HG03558 (cell line): ENCODE data around the gene WDR41.
"Not testable (repeated sequence)": the region's sequence is repeated elsewhere in the genome, so short reads cannot be mapped to it uniquely, and the experiment has no call there.

Experiments
- ATAC-seq: cut with Tn5 transposase; IDR thresholded peaks from one replicate; pipeline ENCODE4 v1.9.1; 2021; ENCODE audit warnings: moderate number of reproducible peaks; ENCODE audit not compliant: unreplicated experiment; ENCODE audit errors: extremely low read depth

Gene WDR41, protein sequence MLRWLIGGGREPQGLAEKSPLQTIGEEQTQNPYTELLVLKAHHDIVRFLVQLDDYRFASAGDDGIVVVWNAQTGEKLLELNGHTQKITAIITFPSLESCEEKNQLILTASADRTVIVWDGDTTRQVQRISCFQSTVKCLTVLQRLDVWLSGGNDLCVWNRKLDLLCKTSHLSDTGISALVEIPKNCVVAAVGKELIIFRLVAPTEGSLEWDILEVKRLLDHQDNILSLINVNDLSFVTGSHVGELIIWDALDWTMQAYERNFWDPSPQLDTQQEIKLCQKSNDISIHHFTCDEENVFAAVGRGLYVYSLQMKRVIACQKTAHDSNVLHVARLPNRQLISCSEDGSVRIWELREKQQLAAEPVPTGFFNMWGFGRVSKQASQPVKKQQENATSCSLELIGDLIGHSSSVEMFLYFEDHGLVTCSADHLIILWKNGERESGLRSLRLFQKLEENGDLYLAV

GRCh38 chr5:77491783-77492652 is at the start of gene WDR41:
WDR41 (minus strand) TSS chr5:77492316; CDS start chr5:77492220, 96 bp downstream.
- ATAC-seq: peak; percentile 73

DNA sequence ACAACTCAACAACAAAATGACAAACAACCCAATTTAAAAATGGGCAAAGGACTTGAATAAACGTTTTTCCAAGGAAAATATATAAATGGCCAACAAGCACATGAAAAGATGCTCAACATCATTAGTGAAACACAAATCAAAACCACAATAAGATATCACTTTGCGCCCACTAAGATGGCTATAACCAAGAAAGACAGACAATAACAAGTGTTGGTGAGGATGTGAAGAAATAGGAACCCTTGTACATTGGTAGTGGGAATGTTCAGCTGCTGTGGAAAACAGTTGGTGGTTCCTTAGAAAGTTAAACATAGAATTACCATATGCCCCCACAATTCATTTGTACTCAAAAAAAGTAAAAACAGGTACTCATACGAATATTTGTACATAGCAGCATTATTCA is 39.2 kb upstream of the WDR41 start:
- ATAC-seq: no peak

DNA sequence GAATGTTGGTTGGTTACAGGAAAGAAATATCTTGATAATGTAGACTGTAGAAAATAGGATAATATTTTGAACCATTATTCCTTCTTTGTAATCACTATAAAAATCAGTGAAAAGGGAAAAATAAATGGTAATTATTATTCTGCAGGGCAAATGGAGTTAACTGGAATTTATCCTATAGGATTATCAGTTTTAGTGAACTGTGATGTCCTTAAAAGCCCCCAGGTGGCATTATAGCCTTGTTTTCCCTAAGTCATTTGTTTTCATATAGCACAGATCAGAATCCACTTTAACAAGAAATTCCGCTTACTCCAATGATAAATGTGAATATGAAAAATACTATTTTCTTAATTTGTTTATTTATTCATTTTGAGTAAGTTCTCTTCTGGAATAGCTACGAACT is 26.2 kb upstream of the WDR41 start:
- ATAC-seq: no peak

DNA sequence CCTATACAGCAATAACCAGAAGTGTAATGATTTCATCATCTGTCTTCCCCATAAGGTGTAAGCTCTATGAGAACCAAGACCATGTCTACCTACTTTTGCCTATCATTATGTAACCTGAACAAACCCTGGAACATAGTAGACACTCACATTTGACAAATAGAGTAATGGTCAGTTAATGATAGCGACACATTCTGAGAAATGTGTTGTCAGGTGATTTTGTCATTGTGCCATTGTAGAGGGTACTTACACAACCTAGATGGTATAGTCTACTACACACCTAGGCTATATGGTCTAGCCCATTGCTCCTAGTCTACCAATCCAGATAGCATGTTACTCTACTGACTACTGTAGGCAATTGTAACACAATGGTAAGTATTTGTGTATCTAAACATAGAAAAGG is 22.3 kb upstream of the WDR41 start:
- no peak for ATAC-seq

- ATAC-seq: no peak
Observed at GRCh38 chr5:77513321-77513720, 21.2 kb upstream of the WDR41 start.

DNA sequence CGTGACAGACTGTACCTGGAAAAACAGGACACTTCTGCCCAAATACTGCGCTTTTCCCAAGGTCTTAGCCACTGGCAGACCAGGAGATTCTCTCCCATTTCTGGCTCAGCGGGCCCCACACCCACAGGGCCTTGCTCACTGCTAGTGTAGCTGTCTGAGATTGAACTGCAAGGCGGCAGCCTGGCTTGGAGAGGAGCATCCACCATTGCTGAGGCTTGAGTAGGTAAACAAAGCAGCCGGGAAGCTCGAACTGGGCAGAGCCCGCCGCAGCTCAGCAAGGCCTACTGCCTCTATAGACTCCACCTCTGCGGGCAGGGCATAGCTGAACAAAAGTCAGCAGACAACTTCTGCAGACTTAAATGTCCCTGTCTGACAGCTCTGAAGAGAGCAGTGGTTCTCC is 9.0 kb upstream of the WDR41 start:
- not testable (repeated sequence) for ATAC-seq

DNA sequence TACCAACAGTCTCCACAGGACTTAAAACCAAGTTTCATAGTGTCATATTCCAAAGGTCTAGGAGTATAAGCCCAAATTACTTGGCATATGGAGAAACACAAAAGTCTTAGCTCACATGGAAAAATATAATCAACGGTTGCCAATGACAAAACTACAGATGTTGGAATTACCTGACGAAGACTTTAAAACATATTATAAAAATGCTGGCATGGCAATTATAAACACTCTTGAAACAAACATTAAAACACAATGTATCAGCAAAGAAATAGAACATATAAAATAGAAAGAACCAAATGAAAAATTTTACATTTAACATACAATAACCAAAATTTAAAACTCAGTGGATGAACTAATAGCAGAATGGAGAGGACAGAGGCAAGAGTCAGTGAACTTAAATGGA is 7.9 kb upstream of the WDR41 start:
- ATAC-seq: no peak

DNA sequence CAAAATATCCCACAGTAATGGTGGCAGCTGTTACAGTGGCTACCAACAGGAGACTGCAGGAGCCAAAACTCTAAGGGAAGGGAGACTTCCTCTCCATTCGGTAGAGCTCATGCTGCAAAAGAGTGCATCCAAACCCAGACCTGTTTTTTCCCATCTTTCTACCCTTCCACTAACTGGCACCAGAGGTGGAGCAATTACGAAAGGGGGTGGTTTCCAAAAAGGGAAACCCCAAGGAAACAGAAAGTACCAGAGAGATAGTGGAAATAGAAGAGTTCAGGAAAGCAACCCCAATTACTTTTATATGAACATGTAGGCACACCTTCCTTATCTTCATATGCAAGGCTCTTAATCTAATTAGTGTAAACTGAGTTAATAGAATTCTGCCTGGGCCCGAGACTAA is 7.3 kb upstream of the WDR41 start:
- ATAC-seq: no peak

GRCh38 chr5:77498952-77499351 is 6.8 kb upstream of the WDR41 start:
- no peak for ATAC-seq

GRCh38 chr5:77494935-77495334 is 2.8 kb upstream of the WDR41 start:
- no peak for ATAC-seq

DNA sequence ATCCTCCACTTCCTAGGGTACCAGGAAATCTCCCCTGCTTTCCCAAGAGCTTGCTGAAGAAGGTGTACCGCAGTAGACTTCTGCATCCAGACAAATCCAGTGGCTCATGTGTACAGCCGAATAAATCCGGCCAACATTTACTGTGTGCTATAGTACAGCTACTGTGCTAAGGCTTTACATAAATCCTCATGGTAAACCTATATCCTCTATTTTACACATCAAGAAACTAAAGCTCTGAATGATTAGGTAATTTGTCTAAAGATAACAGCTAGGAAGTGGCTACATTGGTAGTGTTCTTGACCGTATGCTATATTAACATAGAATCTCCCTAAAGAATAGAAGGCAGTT is 511 bp upstream of the WDR41 start:
- no peak for ATAC-seq

DNA sequence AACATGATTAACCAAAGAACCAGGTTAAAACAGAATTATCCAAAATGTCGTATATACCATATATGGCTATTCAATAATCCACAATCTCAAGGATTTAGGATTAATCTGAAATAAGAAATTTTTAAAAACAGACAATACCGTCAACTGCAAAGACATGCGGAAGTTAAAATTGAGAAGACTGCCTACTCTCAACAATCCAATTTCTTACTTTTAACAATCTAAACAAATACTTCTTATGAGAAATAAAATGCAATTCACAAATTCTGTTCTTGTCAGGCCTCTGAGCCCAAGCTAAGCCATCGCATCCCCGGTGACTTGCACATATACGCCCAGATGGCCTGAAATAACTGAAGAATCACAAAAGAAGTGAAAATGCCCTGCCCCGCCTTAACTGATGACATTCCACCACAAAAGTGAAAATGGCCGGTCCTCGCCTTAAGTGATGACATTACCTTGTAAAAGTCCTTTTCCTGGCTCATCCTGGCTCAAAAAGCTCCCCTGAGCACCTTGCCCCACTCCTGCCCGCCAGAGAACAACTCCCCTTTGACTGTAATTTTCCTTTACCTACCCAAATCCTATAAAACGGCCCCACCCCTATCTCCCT is 1.3 kb downstream of the WDR41 start:
- ATAC-seq: not testable (repeated sequence)

GRCh38 chr5:77486344-77486962 is 5.7 kb downstream of the WDR41 start:
- ATAC-seq: no peak

DNA sequence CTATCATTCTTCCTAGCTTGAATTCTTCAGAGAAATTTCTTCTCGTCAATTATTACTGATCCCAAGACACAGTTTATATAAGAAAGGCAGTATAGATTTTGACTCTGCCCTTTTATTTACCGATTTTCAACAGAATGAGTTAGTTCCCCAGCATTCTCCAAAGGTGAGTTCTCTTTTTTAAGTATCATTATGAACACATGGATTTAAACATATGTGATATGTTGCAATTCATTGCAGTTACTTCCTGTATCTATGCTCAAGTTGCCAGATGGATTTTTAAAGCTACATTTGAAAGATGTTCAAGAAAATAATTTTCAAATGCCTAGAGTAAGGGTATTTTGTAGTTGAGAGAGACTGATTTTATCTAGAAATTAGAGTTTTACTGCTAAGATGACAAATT is 8.4 kb downstream of the WDR41 start:
- no peak for ATAC-seq

GRCh38 chr5:77475041-77475440 is 17.1 kb downstream of the WDR41 start:
- not testable (repeated sequence) for ATAC-seq

DNA sequence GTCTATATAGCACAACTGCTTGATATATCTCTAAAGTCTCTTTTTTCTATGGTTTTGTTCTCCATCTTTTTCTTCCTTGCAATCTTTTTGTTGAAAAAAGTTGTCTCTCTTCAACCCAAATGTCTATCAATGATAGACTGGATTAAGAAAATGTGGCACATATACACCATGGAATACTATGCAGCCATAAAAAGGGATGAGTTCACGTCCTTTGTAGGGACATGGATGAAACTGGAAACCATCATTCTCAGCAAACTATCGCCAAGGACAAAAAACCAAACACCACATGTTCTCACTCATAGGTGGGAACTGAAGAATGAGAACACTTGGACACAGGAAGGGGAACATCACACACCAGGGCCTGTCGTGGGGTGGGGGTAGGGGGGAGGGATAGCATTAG is 23.2 kb downstream of the WDR41 start:
- not testable (repeated sequence) for ATAC-seq

GRCh38 chr5:77463905-77464304 is 28.2 kb downstream of the WDR41 start:
- no peak for ATAC-seq

- no peak for ATAC-seq
Observed at GRCh38 chr5:77461287-77461686, 30.8 kb downstream of the WDR41 start.

DNA sequence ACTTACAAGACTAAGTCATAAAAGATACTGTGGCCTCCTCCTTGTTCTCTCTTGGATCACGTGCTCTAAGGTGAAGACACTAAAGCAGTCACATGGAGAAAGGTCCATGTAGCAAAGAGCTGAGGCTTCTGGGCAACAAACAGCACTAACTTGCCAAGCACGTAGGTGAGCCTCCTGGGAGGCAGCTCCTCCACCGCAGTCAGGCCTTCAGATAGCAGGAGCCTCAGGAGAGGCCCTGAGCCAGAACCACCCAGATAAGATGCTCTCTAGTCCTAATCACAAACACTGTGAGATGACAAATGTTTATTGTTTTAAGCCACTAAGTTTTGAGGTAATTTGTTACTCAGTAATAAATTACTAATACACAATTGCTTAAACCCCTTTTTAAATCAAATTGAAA is 38.0 kb downstream of the WDR41 start:
- ATAC-seq: no peak

GRCh38 chr5:77452351-77452750 is 39.8 kb downstream of the WDR41 start:
- no peak for ATAC-seq

DNA sequence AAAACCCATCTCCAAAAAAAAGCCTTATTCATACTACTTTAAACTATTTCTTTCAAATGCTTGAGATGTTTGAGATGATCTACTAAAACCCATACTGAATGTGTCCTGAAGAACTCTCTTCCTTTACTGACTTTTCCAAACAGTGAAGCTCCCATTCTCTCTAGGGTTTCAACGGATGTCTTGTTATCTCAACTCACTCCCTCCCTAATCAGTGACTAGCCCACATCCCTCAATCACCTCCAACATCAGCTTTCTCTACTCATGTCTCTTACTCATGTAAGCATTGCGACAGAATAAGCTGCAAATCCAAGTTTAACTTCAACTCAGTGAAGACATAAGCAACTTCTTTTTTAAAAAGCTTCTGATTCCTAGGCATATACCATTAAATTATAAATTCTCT is 42.1 kb downstream of the WDR41 start:
- no peak for ATAC-seq
